ENCODE results near the gene NCOA4.
"Not testable (repeated sequence)": the region's sequence is repeated elsewhere in the genome, so short reads cannot be mapped to it uniquely, and the experiment has no call there.

NCOA4 gene

DNA sequence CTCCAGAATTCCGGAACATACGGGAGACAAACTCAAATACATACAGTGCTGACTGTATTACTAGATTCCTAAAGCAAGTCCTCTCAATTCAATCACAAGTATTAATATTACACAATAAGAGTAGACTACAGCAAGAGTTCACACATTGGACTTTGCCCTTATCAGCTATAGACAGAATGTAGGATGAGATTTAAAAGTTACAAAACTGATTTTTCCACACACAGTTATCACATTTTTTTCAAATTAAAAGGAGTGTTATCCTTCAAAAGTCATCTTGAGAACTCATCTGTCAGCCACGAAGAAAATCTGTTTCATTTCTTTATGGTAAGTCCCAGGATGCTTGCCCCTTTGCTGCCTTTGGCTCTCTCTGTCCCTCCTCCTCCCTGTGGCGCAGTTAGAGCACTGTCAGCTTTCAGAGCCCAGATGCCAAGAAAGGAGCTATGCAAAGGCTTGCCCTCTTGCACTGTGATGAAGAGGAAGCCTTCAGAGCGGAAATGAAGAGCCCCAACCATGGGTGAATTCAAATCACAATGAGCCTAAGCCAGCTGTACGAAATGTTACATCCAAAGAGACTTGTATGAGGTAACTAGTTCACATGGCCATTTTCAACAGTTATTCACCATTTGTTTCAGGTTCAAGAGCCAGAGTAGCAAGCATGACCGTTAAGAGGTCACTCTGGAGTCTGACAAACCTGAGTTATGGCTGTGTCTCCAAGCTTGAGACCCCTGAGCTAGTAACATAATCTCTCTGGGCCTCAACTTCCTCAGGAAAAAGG is 10.7 kb downstream of the NCOA4 start:
- no peak for DNase-seq (ENCODE audit: low read depth in 2 of 2)

DNA sequence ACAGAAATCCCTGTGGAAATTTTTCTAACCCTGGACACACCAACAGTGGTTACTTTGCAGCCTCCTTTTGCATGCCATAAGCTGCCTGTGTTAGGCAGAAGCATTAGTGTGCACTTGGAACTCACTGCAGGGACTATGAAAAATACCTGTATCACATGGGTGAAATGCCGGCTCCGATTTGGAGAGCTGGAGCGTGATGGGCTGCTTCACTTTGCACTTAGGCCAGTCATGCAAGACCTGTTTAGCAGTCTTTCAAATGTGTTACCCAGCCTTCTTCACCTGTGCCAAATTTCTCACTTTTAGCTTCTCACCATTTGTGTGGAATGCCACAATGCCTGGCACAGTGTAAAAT is 11.3 kb downstream of the NCOA4 start:
- no peak for DNase-seq (ENCODE audit: low read depth in 2 of 2)

DNA sequence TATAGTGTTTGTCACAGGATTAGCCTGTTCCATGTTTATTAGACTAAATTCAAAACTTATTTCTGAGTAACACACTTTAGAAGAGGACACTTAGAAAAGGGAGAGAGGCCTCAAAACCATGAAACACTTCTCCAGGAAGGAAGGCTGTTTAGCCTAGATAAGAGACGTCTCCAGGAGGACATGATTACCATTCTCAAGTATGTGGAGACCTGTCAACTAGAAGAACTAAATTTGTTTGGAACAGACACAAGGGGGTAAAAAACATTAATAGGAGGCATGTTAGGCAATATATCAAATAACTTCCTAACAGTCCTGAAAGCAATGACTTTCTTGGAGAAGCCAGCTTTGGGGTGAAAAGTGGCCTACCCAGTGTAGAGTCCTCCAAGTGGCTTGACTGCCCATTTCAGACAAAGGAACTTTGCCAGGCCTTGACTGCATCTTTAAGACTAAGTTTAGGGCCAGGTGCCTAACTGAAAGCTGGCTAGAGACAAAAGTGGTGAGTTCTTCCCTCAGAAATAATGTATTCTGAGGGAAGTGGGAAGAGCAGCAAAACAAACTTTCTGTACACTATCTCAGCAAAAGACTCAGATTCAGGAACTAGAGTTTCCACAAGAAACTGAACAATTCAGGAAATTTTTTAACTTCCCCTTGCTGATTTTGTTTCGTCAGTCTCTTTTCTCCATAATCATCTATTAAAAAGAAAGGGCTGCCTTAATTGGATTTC is 11.8 kb downstream of the NCOA4 start:
- DNase-seq (ENCODE audit: low read depth in 2 of 2), result no peak

DNA sequence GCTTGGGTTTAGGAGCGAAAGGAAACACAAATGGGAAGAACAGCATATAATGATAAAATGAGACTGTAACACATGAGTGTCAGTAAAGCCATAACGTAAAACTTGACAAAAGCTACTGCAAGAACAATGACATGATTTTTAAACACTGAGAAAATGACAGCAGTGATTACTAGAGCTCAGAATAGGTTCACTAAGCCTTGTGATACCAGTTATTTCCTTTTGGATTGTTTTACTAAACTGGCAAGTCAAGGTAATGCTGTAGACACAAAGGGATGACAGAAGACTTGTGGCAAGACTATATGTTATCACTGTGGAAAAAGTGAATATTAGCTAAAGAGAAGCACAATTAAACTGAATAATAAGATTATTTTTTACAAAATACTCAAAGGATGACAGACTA is 12.7 kb downstream of the NCOA4 start:
- DNase-seq (ENCODE audit: low read depth in 2 of 2), result no peak

DNA sequence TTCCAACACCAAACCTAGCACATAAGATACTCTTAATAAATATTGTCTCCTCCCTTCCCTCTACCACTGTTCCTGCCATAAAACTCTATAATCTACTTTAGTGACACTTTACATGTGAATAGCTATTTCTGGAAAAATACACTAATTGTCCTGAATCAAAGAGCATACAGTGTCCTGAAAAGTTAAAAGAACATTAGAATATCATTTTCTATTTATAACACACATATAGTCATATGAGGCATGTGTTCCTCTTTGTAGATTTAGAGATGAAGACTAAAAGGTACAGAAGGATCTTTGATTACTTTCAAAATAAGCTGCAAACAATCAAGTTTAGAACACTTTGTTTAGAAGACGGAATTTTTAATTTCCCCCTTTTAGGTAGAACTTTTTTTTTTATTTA is 13.6 kb downstream of the NCOA4 start:
- no peak for DNase-seq (ENCODE audit: low read depth in 2 of 2)

DNA sequence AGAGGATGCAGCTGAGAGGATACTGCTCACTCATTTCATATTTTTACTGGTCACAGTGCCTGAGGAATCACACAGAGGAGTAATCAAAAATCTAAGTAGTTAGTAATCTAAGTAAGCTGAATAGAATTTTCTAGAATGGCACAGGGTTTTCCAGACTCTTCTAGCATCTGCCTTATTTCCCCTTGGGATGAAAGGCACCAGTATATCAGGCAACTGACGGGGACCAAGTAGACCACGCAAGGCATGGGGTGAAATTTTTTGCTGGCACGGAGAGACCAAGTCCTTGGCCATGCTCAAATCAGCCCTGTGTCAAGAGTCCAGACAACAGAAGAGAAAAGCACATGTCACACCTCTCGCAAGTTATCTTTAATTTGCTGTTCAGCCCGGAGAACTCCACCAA is 14.2 kb downstream of the NCOA4 start:
- no peak for DNase-seq (ENCODE audit: low read depth in 2 of 2)

DNA sequence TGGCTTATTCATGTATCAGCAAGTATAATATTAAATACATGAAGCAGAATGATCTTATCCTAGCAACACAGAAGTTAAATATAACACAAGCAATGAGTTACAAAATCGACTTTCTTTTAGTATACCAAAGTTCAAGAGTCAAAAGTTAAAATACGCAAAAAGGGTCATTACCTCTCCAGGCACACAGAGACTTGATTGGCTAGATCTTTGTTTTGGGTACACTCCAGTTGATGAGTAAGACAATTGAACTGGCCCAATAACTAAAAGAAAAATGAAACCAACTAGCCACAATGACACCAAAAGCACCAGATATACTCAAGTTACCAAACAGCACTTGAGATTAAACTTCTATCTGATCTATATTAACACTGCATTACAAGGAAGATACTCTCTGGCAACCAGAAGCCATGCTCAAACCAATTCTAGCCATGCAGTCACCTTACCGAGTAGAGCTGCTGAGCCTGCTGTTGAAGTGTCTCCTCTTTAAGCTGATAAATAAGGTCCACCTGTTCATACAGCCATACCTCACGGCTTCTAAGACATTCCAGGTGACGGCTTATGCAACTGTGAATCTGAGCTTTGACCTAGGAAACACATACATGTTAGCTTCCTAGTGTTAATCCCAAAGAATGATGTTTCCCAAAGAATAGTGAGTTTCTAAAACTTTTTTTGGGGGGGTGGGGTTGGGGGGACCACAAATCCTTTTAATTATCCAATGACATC is 15.6 kb downstream of the NCOA4 start:
- DNase-seq (ENCODE audit: low read depth in 2 of 2), result no peak

DNA sequence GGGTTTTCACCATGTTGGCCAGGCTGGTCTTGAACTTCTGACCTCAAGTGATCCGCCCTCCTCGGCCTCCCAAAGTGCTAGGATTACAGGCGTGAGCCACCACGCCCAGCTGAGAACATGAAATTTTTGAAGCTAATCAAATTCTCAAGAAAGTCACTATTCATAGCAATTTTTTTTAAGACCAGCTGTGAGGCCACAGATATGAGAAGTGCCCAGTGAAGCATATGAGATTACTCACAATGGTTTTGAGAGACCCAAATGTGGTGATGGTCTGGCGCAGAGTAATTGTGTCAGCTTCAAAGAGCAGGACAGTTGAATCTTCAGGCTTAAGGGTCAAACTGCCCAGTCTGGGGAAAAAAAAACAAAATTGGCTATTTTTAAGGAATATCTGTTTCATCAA is 16.2 kb downstream of the NCOA4 start:
- DNase-seq (ENCODE audit: low read depth in 2 of 2), result no peak

DNA sequence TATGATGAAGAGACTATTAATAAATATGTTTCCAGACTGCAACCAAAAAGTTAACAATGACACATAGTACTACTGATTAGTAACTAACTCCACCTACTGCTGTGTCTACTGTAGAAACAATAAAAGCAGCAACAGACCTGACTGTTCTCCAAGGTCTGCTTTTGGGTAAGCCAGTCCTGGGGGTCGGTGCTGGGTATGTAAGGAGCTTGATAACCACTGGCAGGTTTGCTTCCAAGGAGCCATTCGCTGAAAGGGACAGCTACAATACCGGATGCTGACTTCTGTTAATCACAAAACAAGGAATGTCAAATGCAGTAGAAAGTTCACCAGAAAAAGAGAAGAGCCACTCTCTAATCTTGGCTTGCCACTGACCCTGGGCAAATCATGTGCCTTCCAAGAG is 17.7 kb downstream of the NCOA4 start:
- no peak for DNase-seq (ENCODE audit: low read depth in 2 of 2)

DNA sequence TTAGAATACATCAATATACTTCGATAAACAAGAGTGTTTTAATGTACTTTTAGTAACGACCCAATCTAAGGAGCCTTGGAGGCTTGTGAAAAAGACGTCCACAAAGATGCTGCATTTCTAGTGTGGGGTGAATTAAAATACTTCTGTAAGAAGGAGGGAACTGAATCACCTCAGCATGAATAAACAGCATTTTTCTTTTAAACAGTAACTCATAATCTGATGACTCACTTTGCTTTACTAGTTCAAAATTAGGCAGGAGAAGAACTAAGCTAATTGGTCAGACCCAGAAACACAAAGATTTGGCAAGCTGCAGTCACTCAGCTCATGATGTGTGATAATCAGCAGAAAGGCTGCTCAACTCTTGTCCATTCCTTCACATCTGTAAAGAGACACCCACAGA is 24.2 kb downstream of the NCOA4 start:
- DNase-seq (ENCODE audit: low read depth in 2 of 2), result no peak

DNA sequence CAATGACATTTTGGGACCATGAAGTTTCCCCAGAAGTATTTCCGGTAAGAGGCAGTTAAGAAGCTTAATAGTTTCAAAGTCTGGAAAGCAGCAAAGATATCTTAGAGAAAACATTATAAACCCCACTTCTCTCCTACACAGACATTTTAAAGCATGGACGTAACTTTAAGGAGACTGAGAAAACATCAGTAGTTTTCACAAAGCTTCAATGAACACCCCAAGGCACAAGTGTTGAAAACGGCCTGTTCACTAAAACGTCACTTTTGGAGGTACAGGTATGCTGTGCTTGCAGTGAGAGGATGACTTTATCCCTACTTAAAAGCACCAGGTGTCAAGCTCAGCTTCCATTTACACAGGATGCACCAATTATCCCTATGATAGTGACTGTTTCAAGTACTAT is 25.0 kb downstream of the NCOA4 start:
- DNase-seq (ENCODE audit: low read depth in 2 of 2), result no peak

DNA sequence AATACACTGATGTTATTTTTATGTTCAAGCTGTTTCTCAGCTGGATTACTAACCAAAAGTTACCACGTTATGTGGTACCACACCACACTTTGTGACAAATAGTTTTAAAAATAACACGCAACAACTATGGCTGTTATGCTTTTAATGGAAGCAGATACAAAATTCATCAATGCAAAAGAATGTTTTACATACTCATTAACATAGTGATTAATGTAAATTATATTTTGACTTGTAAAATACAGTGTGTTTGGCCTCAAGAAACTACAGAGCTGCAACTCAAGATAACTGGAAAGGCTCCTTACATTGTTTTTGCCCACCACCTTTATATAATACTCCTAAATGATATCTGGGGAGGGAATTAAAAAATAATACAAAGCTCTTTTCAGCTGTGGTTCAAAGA is 25.5 kb downstream of the NCOA4 start:
- no peak for DNase-seq (ENCODE audit: low read depth in 2 of 2)

DNA sequence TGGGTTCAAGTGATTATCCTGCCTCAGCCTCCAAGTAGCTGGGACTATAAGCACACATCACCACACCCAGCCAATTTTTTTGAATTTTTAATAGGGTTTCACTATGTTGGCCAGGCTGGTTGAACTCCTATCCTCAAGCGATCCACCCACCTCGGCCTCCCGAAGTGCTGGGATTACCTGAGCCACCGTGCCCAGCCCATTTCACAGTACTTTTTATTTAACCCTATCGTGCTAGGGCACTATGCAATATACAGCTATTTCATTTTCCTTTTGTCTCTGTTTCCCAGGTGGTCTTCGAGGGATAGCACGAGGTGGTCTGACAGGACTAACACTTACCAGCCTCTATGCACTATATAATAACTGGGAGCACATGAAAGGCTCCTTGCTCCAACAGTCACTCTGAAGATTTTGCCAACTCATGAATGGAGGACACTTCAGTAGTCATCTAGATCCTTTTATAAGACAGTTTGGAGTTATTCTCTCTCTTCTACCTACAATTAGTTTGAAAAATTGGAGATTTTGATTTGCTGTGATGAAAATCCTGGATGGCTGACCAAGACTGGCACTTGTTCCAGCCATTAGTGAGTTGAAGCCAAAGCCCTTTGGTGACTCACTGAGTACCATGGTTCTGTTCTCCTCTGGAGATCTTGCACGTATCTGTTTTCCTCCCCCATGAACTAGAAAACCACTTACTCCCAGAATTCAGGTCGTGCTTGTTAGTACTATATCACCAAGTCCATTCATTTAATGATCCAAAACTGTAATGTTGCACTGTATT is 27.3 kb downstream of the NCOA4 start:
- DNase-seq (ENCODE audit: low read depth in 2 of 2), result no peak

DNA sequence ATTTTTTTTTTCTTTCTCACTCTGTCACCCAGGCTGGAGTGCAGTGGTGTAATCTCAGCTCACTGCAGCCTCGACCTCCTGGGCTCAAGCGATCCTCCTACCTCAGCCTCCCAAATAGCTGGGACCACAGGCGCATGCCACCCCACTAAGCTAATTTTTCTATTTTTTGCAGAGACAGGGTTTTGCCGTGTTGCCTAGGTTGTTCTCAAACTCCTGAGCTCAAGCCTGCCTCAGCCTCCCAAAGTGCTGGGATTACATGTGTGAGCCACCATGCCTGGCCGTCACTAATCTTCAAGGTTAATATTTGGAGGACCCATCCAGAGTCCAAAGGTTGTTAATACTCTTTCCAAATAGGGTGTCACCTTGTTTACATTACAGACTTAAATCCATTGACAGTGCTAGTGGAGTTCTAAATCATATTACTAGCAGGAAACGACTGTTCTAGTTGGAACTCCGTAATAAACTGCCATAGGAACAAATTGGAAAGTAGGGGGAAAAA is 28.2 kb downstream of the NCOA4 start:
- not testable (repeated sequence) for DNase-seq (ENCODE audit: low read depth in 2 of 2)

DNA sequence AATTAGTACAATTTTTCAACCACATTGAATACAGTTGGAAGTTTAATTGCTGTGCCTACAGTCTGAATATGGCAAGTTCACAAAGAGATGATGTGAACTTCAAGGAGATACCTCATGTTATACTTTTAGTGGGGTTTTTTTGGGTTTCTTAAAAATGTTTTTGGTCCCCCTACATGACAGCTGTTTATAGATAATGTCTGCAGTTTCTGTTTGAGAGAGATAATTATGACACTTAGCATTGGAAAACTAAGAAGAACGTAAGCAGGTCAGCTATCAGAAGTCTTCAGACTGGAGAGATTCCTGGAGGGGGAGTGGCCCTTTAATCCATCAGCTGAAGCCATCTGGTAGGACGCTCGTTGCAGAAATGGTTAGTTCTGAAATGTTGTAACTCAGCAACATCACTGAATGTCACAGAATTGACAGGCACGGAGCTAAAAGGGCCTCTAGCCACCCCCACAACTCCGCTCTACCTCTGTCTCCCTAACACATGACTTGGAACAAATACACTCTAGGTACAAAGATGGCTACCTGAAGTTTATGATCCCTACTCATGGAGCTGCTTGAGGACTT is 29.2 kb downstream of the NCOA4 start:
- DNase-seq (ENCODE audit: low read depth in 2 of 2), result no peak

DNA sequence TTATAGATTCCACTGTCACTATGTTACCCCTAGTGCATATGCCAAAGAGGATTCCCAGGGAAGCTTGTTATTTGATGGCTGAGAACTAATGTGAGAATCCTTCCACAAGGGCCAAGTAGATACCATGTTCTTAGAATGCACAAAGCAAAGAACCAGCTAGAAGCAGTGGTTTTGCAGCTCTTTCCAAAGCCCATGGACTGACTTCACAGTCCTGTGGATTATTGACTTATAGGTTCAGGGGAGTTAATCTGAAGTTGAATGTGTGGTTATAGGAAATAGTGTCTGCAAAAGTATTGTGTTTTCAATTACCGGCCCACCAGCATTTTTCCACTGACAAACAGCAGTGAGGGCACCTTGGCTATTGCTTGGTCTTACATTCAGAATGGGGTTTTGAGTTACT is 29.9 kb downstream of the NCOA4 start:
- DNase-seq (ENCODE audit: low read depth in 2 of 2), result no peak

DNA sequence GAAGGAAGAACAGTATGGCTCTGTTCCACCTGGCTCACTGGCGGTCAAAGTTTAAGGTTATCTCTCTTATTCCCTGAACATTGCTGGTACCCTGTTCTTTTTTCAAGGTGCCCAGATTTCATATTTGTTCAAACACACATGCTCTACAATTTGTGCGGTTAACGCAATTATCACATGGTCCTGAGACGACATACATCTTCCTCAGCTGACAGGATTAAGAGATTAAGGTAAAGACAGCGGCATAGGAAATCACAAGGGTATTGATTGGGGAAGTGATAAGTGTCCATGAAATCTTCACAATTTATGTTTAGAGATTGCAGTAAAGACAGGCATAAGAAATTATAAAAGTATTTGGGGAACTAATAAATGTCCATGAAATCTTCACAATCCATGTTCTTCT is 30.5 kb downstream of the NCOA4 start:
- not testable (repeated sequence) for DNase-seq (ENCODE audit: low read depth in 2 of 2)

DNA sequence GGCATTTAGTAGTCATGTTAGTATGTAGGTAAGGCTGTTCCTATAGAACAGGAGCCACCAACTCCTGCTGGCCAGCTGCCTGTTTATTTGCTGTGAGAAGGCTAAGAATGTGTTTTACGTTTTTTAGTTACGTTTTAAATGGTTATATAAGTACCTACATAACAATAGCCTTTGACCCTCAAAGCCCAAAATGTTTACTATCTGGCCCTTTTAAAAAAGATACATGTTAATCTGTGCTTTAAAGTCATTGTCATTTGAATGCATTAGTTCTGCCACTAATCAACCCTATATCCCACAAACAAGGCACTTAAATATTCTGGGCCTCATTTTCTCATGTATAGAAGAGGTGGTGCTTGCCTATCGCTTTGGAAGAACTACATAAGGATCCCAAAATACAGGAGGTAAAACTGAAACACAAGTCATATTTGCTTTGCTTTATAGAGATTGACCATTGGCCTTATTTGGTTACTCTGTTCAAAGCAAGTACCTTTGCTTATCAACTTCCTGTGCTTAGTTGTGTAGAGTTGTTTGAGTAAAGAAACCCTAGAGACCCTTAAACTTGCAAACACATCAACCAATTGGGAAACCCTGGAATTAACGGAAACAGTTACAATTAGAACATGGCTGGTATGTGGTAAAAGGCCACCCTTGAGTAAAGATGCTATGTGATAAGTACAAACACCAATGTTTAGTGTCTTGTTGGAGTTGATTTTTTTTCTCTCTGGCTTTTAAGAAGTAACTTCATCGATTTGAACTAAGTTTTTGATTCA is 32.2 kb downstream of the NCOA4 start:
- no peak for DNase-seq (ENCODE audit: low read depth in 2 of 2)

DNA sequence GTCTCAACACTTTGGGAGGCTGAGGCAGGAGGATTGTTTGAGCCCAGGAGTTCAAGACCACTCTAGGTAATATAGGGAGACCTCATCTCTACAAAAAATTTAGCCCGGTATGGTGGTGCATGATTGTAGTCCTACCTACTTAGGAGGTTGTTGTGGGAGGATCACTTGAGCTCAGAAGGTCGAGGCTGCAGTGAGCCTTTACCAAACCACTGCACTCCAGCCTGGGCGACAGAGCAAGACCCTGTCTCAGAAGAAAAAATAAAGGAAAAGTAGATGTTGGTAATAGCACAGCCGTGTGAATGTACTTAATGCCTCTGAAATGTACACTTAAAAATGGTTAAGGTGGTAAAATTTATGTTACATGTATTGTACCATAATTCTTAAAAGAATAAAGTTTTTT is 32.9 kb downstream of the NCOA4 start:
- no peak for DNase-seq (ENCODE audit: low read depth in 2 of 2)

DNA sequence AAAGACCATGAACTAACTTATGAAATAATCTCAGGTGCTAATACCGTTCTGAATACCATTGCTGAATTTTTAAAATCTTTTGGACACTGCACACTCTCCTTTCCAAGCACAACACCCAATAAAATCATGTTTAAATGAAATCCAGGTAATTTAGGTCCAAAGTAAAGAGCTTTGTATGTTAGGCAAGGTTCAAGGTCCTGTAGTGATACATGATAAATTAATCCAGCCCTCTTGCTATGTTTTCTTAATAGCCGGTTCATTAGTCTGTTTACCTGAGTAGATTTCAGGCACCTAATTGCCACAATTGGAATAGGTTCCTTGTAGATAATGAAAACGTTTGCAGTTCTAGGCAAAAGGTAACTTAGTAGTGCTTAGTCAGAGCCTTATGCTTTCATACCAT is 44.8 kb downstream of the NCOA4 start:
- DNase-seq (ENCODE audit: low read depth in 2 of 2), result not testable (repeated sequence)

DNA sequence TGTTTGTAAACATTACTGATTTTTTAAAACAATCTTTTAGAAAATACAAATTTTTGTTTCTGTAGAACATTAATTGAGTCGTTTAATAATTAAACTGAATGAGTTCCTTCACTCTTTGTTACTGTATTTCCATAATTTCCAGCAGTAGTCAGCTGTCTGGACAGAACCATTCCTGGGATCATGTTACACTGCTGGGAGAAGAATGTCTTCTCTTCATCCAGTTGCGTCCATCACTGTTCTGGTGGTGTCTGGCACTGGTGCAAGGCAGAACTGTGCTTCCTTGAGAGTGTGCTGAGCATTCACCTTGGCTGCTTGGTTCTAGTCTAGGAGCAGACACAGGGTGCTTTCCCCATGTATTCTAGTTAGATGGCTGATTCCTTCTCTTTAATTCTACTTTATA is 46.0 kb downstream of the NCOA4 start:
- not testable (repeated sequence) for DNase-seq (ENCODE audit: low read depth in 2 of 2)
